B cell (primary cell): ENCODE measurements around the gene SCFD2.

ENCODE experiments used
- EZH2 ChIP-seq: IDR thresholded peaks from 2 replicates; pipeline ENCODE4 v1.6.1; 2012; ENCODE audit warnings: borderline replicate concordance, low read depth, mild to moderate bottlenecking, moderate library complexity, low read length; ENCODE audit not compliant: insufficient read depth, poor library complexity, severe bottlenecking
- TF ChIP-seq, protein P1 (sequence below): fragments of 200-600 bp; IDR thresholded peaks from one replicate; pipeline ENCODE4 v1.8.0; 2022; ENCODE audit warnings: antibody characterized with exemption, mild to moderate bottlenecking

DNA sequence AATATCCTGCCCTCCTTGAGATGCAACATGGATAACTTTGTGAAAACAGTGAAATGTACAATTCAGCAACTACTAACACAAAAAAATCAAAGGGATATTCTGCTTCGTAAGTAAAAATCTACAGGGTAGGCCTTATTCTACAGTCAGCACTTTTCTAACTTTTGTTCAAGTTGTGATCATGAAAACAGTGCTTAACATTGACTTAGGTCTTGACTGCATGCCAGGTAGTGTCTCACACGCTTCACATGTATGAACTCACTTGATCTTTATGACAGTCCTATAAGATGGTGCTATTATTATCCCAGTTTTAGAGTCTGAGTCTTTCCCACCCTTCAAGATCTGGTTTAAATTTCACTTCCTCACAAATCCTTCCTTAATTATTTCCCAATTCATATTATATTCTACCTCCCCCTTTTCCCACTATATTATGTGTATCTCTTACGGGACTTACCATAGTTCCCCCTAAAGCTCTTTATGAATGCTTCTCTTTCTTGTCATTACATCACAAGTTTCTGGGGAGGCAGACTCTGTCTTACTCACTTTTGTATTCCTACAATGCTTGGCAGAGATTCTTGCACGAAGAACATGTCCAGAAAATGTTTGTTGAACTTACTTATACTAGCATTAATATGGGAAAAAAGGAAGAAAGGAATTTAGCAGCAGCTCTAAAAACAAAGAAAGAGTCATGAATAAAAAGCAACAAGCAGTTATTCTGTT is 179.8 kb downstream of the SCFD2 start:
- TF ChIP-seq, protein P1, sequence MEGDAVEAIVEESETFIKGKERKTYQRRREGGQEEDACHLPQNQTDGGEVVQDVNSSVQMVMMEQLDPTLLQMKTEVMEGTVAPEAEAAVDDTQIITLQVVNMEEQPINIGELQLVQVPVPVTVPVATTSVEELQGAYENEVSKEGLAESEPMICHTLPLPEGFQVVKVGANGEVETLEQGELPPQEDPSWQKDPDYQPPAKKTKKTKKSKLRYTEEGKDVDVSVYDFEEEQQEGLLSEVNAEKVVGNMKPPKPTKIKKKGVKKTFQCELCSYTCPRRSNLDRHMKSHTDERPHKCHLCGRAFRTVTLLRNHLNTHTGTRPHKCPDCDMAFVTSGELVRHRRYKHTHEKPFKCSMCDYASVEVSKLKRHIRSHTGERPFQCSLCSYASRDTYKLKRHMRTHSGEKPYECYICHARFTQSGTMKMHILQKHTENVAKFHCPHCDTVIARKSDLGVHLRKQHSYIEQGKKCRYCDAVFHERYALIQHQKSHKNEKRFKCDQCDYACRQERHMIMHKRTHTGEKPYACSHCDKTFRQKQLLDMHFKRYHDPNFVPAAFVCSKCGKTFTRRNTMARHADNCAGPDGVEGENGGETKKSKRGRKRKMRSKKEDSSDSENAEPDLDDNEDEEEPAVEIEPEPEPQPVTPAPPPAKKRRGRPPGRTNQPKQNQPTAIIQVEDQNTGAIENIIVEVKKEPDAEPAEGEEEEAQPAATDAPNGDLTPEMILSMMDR: no peak
- TF ChIP-seq EZH2: no peak
